ENCODE measurements around the gene EXOC6. TPM values are rescaled to one million over a fixed set of nuclear protein-coding genes. Genes with fewer than 3 reads are reported as not detected.

Gene EXOC6
- total RNA-seq, 3 donors from 2014 or later (not counting 1 experiment from before 2014, with no cell fraction given), result 12.1 to 18.2 (median 16.1) TPM

DNA sequence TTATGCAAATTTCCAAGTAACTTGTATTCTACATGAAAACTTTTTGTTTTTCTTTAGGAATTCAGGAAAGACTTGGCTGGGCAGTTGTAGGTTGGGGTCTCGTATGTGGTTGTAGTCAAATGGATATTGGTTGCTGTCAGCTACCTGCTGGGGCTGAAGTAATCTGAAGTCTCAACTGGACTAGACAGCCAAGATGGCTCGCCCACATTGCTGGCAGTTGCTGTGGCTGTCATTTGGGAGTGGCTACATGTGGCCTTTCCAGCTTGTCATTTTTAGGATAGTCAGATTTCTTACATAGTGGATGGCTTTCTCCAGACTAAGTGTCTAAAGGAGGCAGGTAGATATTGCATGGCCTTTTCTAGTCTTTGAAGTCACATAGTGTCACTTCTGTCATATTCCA, 32.6 kb downstream of the EXOC6 start:
- DNase-seq, result no peak
- intact Hi-C loops (cut with micrococcal nuclease), result loop anchor here (1.0 kb wide), 1 partner anchor 364 kb away; no protein-coding TSS in a partner anchor
- no peaks in the 10 kb centered on the region for H3K27me3 ChIP-seq (ENCODE audit: control insufficient read depth, insufficient read depth, low read length)
- Mint-ChIP-seq H3K4me1 (peaks cover 22 to 23% of the 10 kb centered on the region in 2 donors), H3K27ac (no peak overlapping the region), H3K36me3 (no peaks in the 10 kb centered on the region), H3K9me3 (no peaks in the 10 kb centered on the region), H3K4me3 (no peak overlapping the region), H3K27me3 (ENCODE audit: low read depth in 2 of 2) (no peaks in the 10 kb centered on the region)
- H3K9me3 ChIP-seq (ENCODE audit: control insufficient read depth, insufficient read depth, low read length), result no peaks in the 10 kb centered on the region
- ATAC-seq, result no peak
- WGBS (ENCODE audit: insufficient coverage), result 97% methylated on average over 2 of the region's 2 CpGs
- TF ChIP-seq, protein P1, sequence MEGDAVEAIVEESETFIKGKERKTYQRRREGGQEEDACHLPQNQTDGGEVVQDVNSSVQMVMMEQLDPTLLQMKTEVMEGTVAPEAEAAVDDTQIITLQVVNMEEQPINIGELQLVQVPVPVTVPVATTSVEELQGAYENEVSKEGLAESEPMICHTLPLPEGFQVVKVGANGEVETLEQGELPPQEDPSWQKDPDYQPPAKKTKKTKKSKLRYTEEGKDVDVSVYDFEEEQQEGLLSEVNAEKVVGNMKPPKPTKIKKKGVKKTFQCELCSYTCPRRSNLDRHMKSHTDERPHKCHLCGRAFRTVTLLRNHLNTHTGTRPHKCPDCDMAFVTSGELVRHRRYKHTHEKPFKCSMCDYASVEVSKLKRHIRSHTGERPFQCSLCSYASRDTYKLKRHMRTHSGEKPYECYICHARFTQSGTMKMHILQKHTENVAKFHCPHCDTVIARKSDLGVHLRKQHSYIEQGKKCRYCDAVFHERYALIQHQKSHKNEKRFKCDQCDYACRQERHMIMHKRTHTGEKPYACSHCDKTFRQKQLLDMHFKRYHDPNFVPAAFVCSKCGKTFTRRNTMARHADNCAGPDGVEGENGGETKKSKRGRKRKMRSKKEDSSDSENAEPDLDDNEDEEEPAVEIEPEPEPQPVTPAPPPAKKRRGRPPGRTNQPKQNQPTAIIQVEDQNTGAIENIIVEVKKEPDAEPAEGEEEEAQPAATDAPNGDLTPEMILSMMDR (IDR thresholded peaks at IDR 0.05), result no peak
- no peaks in the 10 kb centered on the region for H3K36me3 ChIP-seq (ENCODE audit: control insufficient read depth, insufficient read depth, low read length)
- no peak overlapping the region for H3K4me3 ChIP-seq (ENCODE audit: low read length)
- no peak overlapping the region for H3K27ac ChIP-seq (ENCODE audit: low read length)
- no peaks in the 10 kb centered on the region for H3K4me1 ChIP-seq (ENCODE audit: control insufficient read depth, insufficient read depth, low read length)

DNA sequence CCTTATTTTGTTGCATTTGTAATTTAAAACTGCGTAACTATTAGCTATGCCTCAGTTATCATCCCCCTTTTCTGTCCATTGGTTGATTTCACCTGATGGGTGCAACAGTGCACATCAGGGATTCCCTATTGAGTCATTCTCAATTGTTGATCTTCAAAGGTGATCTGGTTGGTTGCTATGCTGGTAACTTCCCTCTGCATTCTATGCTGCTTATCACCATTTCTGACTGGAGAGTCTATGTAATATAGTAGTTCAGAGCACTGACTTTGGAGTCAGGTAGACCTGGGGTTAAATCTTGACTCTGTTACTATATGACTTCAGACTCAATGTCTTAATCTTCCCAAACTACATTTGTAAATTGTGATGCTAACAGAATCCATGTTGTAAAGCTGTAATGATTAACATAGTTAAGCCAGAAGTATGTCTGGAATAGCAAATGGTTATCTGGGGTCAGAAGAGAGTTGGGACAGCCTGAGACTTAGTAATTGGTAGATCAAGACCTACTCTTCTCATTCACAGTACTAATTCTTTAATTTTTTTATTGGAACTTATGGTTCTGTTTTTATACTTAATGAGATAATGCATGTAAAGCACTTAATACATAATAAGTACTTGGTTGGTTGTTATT, 38.1 kb downstream of the EXOC6 start:
- 85% methylated on average over 1 of the region's 1 CpG for WGBS (ENCODE audit: insufficient coverage)

DNA sequence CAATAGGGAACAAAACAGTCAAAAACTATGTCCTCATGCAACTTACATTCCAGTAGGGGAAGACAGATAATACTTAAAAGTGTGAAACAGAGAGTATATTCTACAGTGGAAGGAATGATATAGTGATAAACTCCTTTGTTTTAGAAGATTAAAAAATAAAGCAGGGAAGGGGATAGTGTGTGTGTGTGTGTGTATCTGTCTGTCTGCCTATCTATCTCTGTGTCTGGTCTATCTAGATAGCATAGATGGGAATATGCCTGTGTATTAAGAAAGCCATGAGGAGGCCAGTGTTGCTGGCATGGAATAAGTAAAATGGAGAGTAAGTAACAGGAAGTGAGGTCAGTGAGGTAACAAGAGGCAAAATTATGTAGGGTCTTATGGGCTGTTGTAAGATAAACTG, 42.2 kb downstream of the EXOC6 start:
- Histone ChIP-seq H3K9me3 (ENCODE audit: control insufficient read depth, insufficient read depth, low read length) (no peaks in the 10 kb centered on the region), H3K36me3 (ENCODE audit: control insufficient read depth, insufficient read depth, low read length) (no peaks in the 10 kb centered on the region), H3K27me3 (ENCODE audit: control insufficient read depth, insufficient read depth, low read length) (no peaks in the 10 kb centered on the region), H3K4me1 (ENCODE audit: control insufficient read depth, insufficient read depth, low read length) (no peaks in the 10 kb centered on the region), H3K4me3 (ENCODE audit: low read length) (no peak overlapping the region), H3K27ac (ENCODE audit: low read length) (no peak overlapping the region)
- Mint-ChIP-seq H3K27ac (no peak overlapping the region), H3K4me1 (peaks cover 8 to 28% of the 10 kb centered on the region in 2 donors), H3K4me3 (no peak overlapping the region), H3K36me3 (no peaks in the 10 kb centered on the region), H3K9me3 (no peaks in the 10 kb centered on the region), H3K27me3 (ENCODE audit: low read depth in 2 of 2) (no peaks in the 10 kb centered on the region)
- intact Hi-C loops (cut with micrococcal nuclease), result no loop called here
- ATAC-seq (no peak), DNase-seq (no peak)
- TF ChIP-seq, protein P1 (IDR thresholded peaks at IDR 0.05), result no peak

More for the DNA sequence above, 38.1 kb downstream of the EXOC6 start:
- Mint-ChIP-seq H3K27ac (no peak overlapping the region), H3K27me3 (ENCODE audit: low read depth in 2 of 2) (no peaks in the 10 kb centered on the region), H3K36me3 (no peaks in the 10 kb centered on the region), H3K9me3 (no peaks in the 10 kb centered on the region), H3K4me1 (peaks cover 0 to 11% of the 10 kb centered on the region in 2 donors), H3K4me3 (no peak overlapping the region)
- Histone ChIP-seq H3K27me3 (ENCODE audit: control insufficient read depth, insufficient read depth, low read length) (no peaks in the 10 kb centered on the region), H3K9me3 (ENCODE audit: control insufficient read depth, insufficient read depth, low read length) (no peaks in the 10 kb centered on the region), H3K36me3 (ENCODE audit: control insufficient read depth, insufficient read depth, low read length) (no peaks in the 10 kb centered on the region), H3K27ac (ENCODE audit: low read length) (no peak overlapping the region), H3K4me1 (ENCODE audit: control insufficient read depth, insufficient read depth, low read length) (no peaks in the 10 kb centered on the region), H3K4me3 (ENCODE audit: low read length) (no peak overlapping the region)
- ATAC-seq, result no peak
- no peak for DNase-seq
- intact Hi-C loops (cut with micrococcal nuclease), result loop anchor here (5.0 kb wide), 2 partner anchors 401 to 466 kb away; no protein-coding TSS in a partner anchor
- TF ChIP-seq, protein P1 (IDR thresholded peaks at IDR 0.05), result no peak
